HCT116 (cell line): Measurements from ENCODE around the gene PPP2R3C. TPM values are rescaled to one million over a fixed set of nuclear protein-coding genes. Genes with fewer than 3 reads are reported as not detected.

Source experiments
- ATAC-seq: fragments of 200-7000 bp; cut with Tn5 transposase; 2 replicates; pipeline ENCODE4 v1.9.1; 2020; ENCODE audit warnings: mild to moderate bottlenecking, moderate library complexity
- BruUV-seq: library from RNA; stranded (reverse); fragments of 400-500 nt; replicated peaks from 2 replicates; lab custom pipeline; 2021; lab: Mats Ljungman, UMichigan
- CTCF ChIA-PET: fragments of 300-600 bp; sonication (Branson Sonifier 250); formaldehyde crosslinking; loops from one replicate; lab custom pipeline; 2021; ENCODE audit warnings: antibody characterized with exemption; lab: Charles Lee
- POLR2A ChIA-PET: fragments of 300-600, 350-600 bp; sonication (Branson Sonifier 250); formaldehyde crosslinking; loops from one replicate; lab custom pipeline; 2021; ENCODE audit warnings: antibody characterized with exemption; lab: Charles Lee
- RAD21 ChIA-PET, 2 experiments: fragments of 300-600 bp; sonication (Branson Sonifier 250); formaldehyde crosslinking; loops; one replicate each; lab custom pipeline; 2023; ENCODE audit warnings: low total read pairs in 2 of 2; ENCODE audit not compliant: uncharacterized antibody in 2 of 2, unreplicated experiment in 2 of 2, low non-redundant PET in 1 of 2; lab: Charles Lee
- DNase-seq: peaks from one replicate; pipeline ENCODE4 v3.0.0-alpha.2; 2010; ENCODE audit warnings: low read depth, low spot score
- H2AFZ ChIP-seq: fragments of 200-600 bp; shearing (Covaris generic), sonication (generic); 2 replicates; pipeline ENCODE4 v1.6.1; 2017; ENCODE audit warnings: low read depth, mixed run types, mixed read lengths, antibody characterized with exemption, low read length; ENCODE audit not compliant: poor library complexity, severe bottlenecking
- H3K27ac ChIP-seq: 2 replicates; pipeline ENCODE4 v1.5.1; 2012; ENCODE audit warnings: low read depth, low read length
- H3K27me3 ChIP-seq: fragments of 200-600 bp; sonication (generic); 2 replicates; pipeline ENCODE4 v1.6.1; 2016; ENCODE audit warnings: mixed run types, low read length, mixed read lengths; ENCODE audit not compliant: insufficient read depth
- H3K36me3 ChIP-seq, 2 experiments: fragments of 200-500 bp in 1 of 2; fragments of 200-600 bp in 1 of 2; sonication (Bioruptor generic) in 1 of 2; sonication (generic) in 1 of 2; 2 replicates each; pipeline versions ENCODE4 v1.5.1 to v1.6.1; 2014 to 2016; ENCODE audit warnings: low read length in 2 of 2, inconsistent platforms in 1 of 2, mixed read lengths in 1 of 2, mixed run types in 1 of 2; ENCODE audit not compliant: insufficient read depth in 2 of 2, control insufficient read depth in 1 of 2
- H3K4me1 ChIP-seq, 2 experiments: fragments of 200-600 bp in 1 of 2; sonication (generic) in 1 of 2; 2 replicates each; pipeline versions ENCODE4 v1.5.1 to v1.6.1; 2012 to 2017; ENCODE audit warnings: low read length in 2 of 2, inconsistent platforms in 1 of 2, mild to moderate bottlenecking in 1 of 2, mixed read lengths in 1 of 2, mixed run types in 1 of 2, moderate library complexity in 1 of 2; ENCODE audit not compliant: insufficient read depth in 2 of 2, control insufficient read depth in 1 of 2
- H3K4me2 ChIP-seq: fragments of 200-600 bp; sonication (generic); 2 replicates; pipeline ENCODE4 v1.6.1; 2017; ENCODE audit warnings: mixed run types, low read length, mixed read lengths
- H3K4me3 ChIP-seq, 2 experiments: fragments of 200-600 bp in 1 of 2; sonication (generic) in 1 of 2; replicated peaks in 1 of 2; 2 replicates each; pipeline ENCODE4 v1.5.1; 2011 to 2016; ENCODE audit warnings: low read length in 2 of 2, control low read depth in 1 of 2, low read depth in 1 of 2, mild to moderate bottlenecking in 1 of 2, mixed read lengths in 1 of 2, mixed run types in 1 of 2
- H3K79me2 ChIP-seq: fragments of 200-600 bp; sonication (generic); 2 replicates; pipeline ENCODE4 v1.6.1; 2017; ENCODE audit warnings: mild to moderate bottlenecking, mixed run types, low read length, moderate library complexity, mixed read lengths; ENCODE audit not compliant: insufficient read depth
- H3K9ac ChIP-seq: fragments of 200-600 bp; sonication (generic); 2 replicates; pipeline ENCODE4 v1.6.1; 2016; ENCODE audit warnings: low read length, mixed read lengths
- H3K9me2 ChIP-seq: fragments of 200-600 bp; sonication (generic), shearing (Covaris generic); 2 replicates; pipeline ENCODE4 v1.6.1; 2017; ENCODE audit warnings: mixed run types, mild to moderate bottlenecking, moderate library complexity; ENCODE audit not compliant: insufficient read depth
- H3K9me3 ChIP-seq, 2 experiments: fragments of 200-500 bp in 1 of 2; fragments of 200-600 bp in 1 of 2; sonication (Bioruptor generic) in 1 of 2; sonication (generic) in 1 of 2; 2 replicates each; pipeline ENCODE4 v1.6.1; 2014 to 2017; ENCODE audit warnings: low read length in 2 of 2, mixed read lengths in 2 of 2, inconsistent platforms in 1 of 2, low read depth in 1 of 2, mild to moderate bottlenecking in 1 of 2, mixed run types in 1 of 2, moderate library complexity in 1 of 2; ENCODE audit not compliant: control insufficient read depth in 1 of 2, insufficient read depth in 1 of 2
- H4K20me1 ChIP-seq: fragments of 200-600 bp; sonication (generic), shearing (Covaris generic); 2 replicates; pipeline ENCODE4 v1.6.1; 2017; ENCODE audit warnings: mixed run types, mild to moderate bottlenecking, moderate library complexity; ENCODE audit not compliant: insufficient read depth
- ATF3 ChIP-seq: IDR thresholded peaks from 2 replicates; pipeline ENCODE4 v1.6.1; 2012
- CBX3 ChIP-seq: IDR thresholded peaks from 2 replicates; pipeline ENCODE4 v1.6.1; 2012; ENCODE audit warnings: low read depth
- CEBPB ChIP-seq: IDR thresholded peaks from 2 replicates; pipeline ENCODE4 v1.6.1; 2012; ENCODE audit warnings: low read depth
- EGR1 ChIP-seq: IDR thresholded peaks from 2 replicates; pipeline ENCODE4 v1.6.1; 2012; ENCODE audit warnings: low read depth
- ELF1 ChIP-seq: IDR thresholded peaks from 2 replicates; pipeline ENCODE4 v1.6.1; 2012; ENCODE audit warnings: low read depth, borderline replicate concordance
- EZH2 ChIP-seq: fragments of 200-600 bp; sonication (generic); IDR thresholded peaks from 2 replicates; pipeline ENCODE4 v1.6.1; 2017; ENCODE audit warnings: antibody characterized with exemption, mixed run types
- FOSL1 ChIP-seq: IDR thresholded peaks from 2 replicates; pipeline ENCODE4 v1.6.1; 2012; ENCODE audit warnings: low read depth
- JUND ChIP-seq: IDR thresholded peaks from 2 replicates; pipeline ENCODE4 v1.6.1; 2012
- MAX ChIP-seq: IDR thresholded peaks from 2 replicates; pipeline ENCODE4 v1.6.1; 2012
- POLR2A ChIP-seq: IDR thresholded peaks from 2 replicates; pipeline ENCODE4 v1.7.0; 2011; ENCODE audit warnings: borderline replicate concordance; ENCODE audit not compliant: insufficient read depth, insufficient read length; ENCODE audit errors: extremely low read depth
- POLR2AphosphoS5 ChIP-seq: IDR thresholded peaks from 2 replicates; pipeline ENCODE4 v1.6.1; 2011; ENCODE audit warnings: mild to moderate bottlenecking, low read depth, low read length, moderate library complexity
- RAD21 ChIP-seq: IDR thresholded peaks from 2 replicates; pipeline ENCODE4 v1.6.1; 2012; ENCODE audit warnings: low read depth, mild to moderate bottlenecking
- SIN3A ChIP-seq: IDR thresholded peaks from 2 replicates; pipeline ENCODE4 v1.6.1; 2012; ENCODE audit warnings: low read depth
- SP1 ChIP-seq: IDR thresholded peaks from 2 replicates; pipeline ENCODE4 v1.6.1; 2012; ENCODE audit warnings: low read depth
- YY1 ChIP-seq: IDR thresholded peaks from 2 replicates; pipeline ENCODE4 v1.6.1; 2011; ENCODE audit warnings: low read length, low read depth, moderate library complexity, mild to moderate bottlenecking; ENCODE audit not compliant: insufficient replicate concordance; ENCODE audit errors: extremely low read depth
- ZBTB33 ChIP-seq: IDR thresholded peaks from 2 replicates; pipeline ENCODE4 v1.6.1; 2011; ENCODE audit warnings: mild to moderate bottlenecking, low read length, moderate library complexity; ENCODE audit not compliant: insufficient replicate concordance; ENCODE audit errors: extremely low read depth
- ZFX ChIP-seq: fragments of 450-650 bp; IDR thresholded peaks from 2 replicates; pipeline ENCODE4 v1.6.1; 2017
- ZNF274 ChIP-seq: fragments of 200-500 bp; sonication (Bioruptor generic); IDR thresholded peaks from 2 replicates; pipeline ENCODE4 v1.6.1; 2014; ENCODE audit warnings: mild to moderate bottlenecking, low read depth, low read length, inconsistent platforms
- intact Hi-C: fragments of 100-400 bp; cut with micrococcal nuclease; formaldehyde crosslinking; loops from 2 replicates; pipeline ENCODE4 v1.10.0; 2022
- total RNA-seq: library from RNA; stranded (reverse); gene quantifications from one replicate; pipeline ENCODE4 v1.2.1, GENCODE V29; 2021; ENCODE audit not compliant: unreplicated experiment

PPP2R3C gene
- total RNA-seq, 1 experiment from 2014 or later: 14.1 TPM

- no peak for ATAC-seq
- intact Hi-C loops: loop anchor here (1.0 kb wide), 1 partner anchor 11 kb away; no protein-coding TSS in a partner anchor
- ChIA-PET CTCF (interaction anchor here (1.1 kb wide), 1 partner anchor 11 kb away, joined by 3 read pairs; no protein-coding TSS in a partner anchor), POLR2A (no interaction called here), RAD21 (no interaction called here)
- Histone ChIP-seq H3K9me3 (no peaks in the 10 kb centered on the region), H3K4me1 (no peaks in the 10 kb centered on the region), H2AFZ (no peak overlapping the region), H3K79me2 (peaks cover 8% of the 10 kb centered on the region; the same call in 1 of the 2 replicates), H4K20me1 (no peaks in the 10 kb centered on the region), H3K36me3 (no peaks in the 10 kb centered on the region), H3K27ac (no peak overlapping the region), H3K9me2 (no peaks in the 10 kb centered on the region), H3K4me3 (no peak overlapping the region), H3K27me3 (no peaks in the 10 kb centered on the region), H3K4me2 (no peak overlapping the region), H3K9ac (no peak overlapping the region)
- DNase-seq: no peak
- no peak for TF ChIP-seq SP1
- TF ChIP-seq MAX: no peak
- TF ChIP-seq EGR1: no peak
- no peak for TF ChIP-seq EZH2
- TF ChIP-seq ELF1: no peak
- no peak for TF ChIP-seq ATF3
- no peak for TF ChIP-seq ZBTB33
- no peak for TF ChIP-seq CBX3
- no peak for TF ChIP-seq FOSL1
- no peak for TF ChIP-seq ZFX
- TF ChIP-seq YY1: no peak
- TF ChIP-seq JUND: no peak
- no peak for TF ChIP-seq ZNF274
- no peak for TF ChIP-seq POLR2AphosphoS5
- TF ChIP-seq RAD21: no peak
- no peak for TF ChIP-seq POLR2A
- no peak for TF ChIP-seq SIN3A
- TF ChIP-seq CEBPB: no peak
- BruUV-seq: no TSS peak
These were observed 24.9 kb upstream of the PPP2R3C start for GRCh38 chr14:35146711-35147149.
